Measurements from ENCODE around the gene GNG12. TPM values are rescaled to one million over a fixed set of nuclear protein-coding genes. Genes with fewer than 3 reads are reported as not detected.

Gene GNG12
- total RNA-seq, 1 experiment from 2014 or later, result 66.1 TPM

DNA sequence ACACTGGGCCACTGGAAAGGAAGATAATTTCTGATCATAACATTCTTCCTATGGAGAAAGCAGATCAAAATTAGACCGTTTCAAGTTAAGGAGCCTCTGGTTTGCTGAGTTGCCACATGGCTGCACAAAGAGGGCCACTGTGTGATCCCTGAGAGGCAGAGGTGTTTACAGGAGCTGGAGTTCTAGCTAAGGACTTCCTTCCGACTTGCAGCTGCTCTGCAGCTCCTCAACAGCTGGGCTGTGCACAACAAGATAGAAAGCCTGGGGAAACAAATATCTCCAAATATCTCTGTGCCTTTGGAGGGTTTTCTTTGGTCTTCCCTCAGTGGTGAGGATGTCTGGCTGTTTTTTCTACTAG, 121.4 kb downstream of the GNG12 start:
- no peak overlapping the region for H3K4me3 ChIP-seq (ENCODE audit: low read length)
- no peaks in the 10 kb centered on the region for H3K9me3 ChIP-seq (ENCODE audit: low read length)
- H4K20me1 ChIP-seq (ENCODE audit: low read length), result no peaks in the 10 kb centered on the region
- H3K9me2 ChIP-seq (replicated peaks; ENCODE audit: low read length), result no peaks in the 10 kb centered on the region
- TF ChIP-seq EZH2phosphoT487 (IDR thresholded peaks at IDR 0.05; ENCODE audit: borderline replicate concordance, low read length) (no peak), EZH2 (IDR thresholded peaks at IDR 0.05; ENCODE audit: low read length, unreplicated experiment) (no peak)
- TF ChIP-seq, protein P1, sequence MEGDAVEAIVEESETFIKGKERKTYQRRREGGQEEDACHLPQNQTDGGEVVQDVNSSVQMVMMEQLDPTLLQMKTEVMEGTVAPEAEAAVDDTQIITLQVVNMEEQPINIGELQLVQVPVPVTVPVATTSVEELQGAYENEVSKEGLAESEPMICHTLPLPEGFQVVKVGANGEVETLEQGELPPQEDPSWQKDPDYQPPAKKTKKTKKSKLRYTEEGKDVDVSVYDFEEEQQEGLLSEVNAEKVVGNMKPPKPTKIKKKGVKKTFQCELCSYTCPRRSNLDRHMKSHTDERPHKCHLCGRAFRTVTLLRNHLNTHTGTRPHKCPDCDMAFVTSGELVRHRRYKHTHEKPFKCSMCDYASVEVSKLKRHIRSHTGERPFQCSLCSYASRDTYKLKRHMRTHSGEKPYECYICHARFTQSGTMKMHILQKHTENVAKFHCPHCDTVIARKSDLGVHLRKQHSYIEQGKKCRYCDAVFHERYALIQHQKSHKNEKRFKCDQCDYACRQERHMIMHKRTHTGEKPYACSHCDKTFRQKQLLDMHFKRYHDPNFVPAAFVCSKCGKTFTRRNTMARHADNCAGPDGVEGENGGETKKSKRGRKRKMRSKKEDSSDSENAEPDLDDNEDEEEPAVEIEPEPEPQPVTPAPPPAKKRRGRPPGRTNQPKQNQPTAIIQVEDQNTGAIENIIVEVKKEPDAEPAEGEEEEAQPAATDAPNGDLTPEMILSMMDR (conservative IDR thresholded peaks at IDR 0.05; ENCODE audit: low read depth, low read length), result no peak
- no peak overlapping the region for H3K9ac ChIP-seq (ENCODE audit: low read length)
- H3K27me3 ChIP-seq (ENCODE audit: low read length), result no peaks in the 10 kb centered on the region
- BruUV-seq (replicated peaks), result no TSS peak
- peaks cover 67% of the 10 kb centered on the region for H3K4me1 ChIP-seq (ENCODE audit: insufficient read depth, low read length)
- H2AFZ ChIP-seq (ENCODE audit: low read length), result no peak overlapping the region
- no peaks in the 10 kb centered on the region; the same call in 1 of the 2 replicates for H3K36me3 ChIP-seq (ENCODE audit: low read depth, low read length)
- H3K27ac ChIP-seq (ENCODE audit: low read length), result no peak overlapping the region
- no peaks in the 10 kb centered on the region for H3F3A ChIP-seq (ENCODE audit: low read length, unreplicated experiment)
- no peak for ATAC-seq
- H3K79me2 ChIP-seq (ENCODE audit: low read length), result 0 out of 2 replicates have a peak, but pooled peaks cover 8% of the 10 kb centered on the region
- ChIA-PET POLR2A (ENCODE audit: unreplicated experiment) (no interaction called here), CTCF (no interaction called here)
- intact Hi-C loops (cut with micrococcal nuclease), result no loop called here
- no peak for DNase-seq
- no peak overlapping the region for H3K4me2 ChIP-seq (ENCODE audit: low read length)

DNA sequence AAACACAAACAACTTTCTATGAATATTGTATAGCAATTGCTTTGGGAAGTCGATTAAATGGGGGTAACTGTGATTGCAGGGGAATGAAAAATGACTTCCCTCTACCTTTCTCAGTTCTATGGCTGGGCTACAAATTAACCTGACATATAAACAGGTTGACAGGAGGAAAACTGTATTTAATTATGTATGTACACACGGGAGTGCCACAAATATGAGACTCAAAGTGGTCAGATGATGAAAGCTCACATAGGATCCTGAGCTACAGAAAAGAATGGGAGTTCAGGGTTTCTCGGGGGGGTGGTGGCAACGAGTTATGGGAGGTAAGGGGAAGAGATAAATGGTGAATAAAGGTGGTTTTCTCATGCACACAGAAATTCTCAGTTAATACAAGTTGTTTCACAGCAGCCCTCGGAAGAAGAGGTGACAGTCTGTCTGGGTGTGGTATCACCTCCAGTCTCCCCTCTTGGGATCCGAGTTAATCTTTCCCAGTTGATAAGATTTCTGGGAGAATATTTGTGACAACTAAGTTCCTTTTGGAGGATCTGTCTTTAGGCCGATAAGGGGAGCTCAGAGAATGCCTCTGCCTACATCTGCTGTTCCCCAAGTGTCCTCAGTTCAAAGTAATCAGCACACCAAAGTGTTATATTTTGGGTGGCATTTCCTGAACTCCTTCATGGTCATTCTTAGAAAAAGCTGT, 122.0 kb downstream of the GNG12 start:
- Histone ChIP-seq H3K36me3 (ENCODE audit: low read depth, low read length) (no peaks in the 10 kb centered on the region; the same call in 1 of the 2 replicates), H3K4me2 (ENCODE audit: low read length) (0 out of 2 replicates have a peak overlapping the region, but pooled peaks have one; percentile 4), H3K9ac (ENCODE audit: low read length) (no peak overlapping the region), H3F3A (ENCODE audit: low read length, unreplicated experiment) (no peaks in the 10 kb centered on the region), H3K9me2 (replicated peaks; ENCODE audit: low read length) (no peaks in the 10 kb centered on the region), H3K79me2 (ENCODE audit: low read length) (0 out of 2 replicates have a peak, but pooled peaks cover 8% of the 10 kb centered on the region), H3K9me3 (ENCODE audit: low read length) (no peaks in the 10 kb centered on the region), H4K20me1 (ENCODE audit: low read length) (no peaks in the 10 kb centered on the region), H3K4me3 (ENCODE audit: low read length) (no peak overlapping the region), H3K27ac (ENCODE audit: low read length) (peak overlapping the region; percentile 32), H3K27me3 (ENCODE audit: low read length) (no peaks in the 10 kb centered on the region), H2AFZ (ENCODE audit: low read length) (no peak overlapping the region), H3K4me1 (ENCODE audit: insufficient read depth, low read length) (peaks cover 61% of the 10 kb centered on the region)
- TF ChIP-seq EZH2 (IDR thresholded peaks at IDR 0.05; ENCODE audit: low read length, unreplicated experiment) (no peak), EZH2phosphoT487 (IDR thresholded peaks at IDR 0.05; ENCODE audit: borderline replicate concordance, low read length) (no peak)
- TF ChIP-seq, protein P1 (conservative IDR thresholded peaks at IDR 0.05; ENCODE audit: low read depth, low read length), result no peak
- intact Hi-C loops (cut with micrococcal nuclease), result no loop called here
- ATAC-seq, result no peak
- CTCF ChIA-PET, result no interaction called here
- POLR2A ChIA-PET (ENCODE audit: unreplicated experiment), result interaction anchor here (0.6 to 0.7 kb wide), 2 partner anchors 26 to 312 kb away, joined by 3 to 34 read pairs; partner anchors contain the start of gene GADD45A
- DNase-seq, result no peak
- no TSS peak for BruUV-seq (replicated peaks)

DNA sequence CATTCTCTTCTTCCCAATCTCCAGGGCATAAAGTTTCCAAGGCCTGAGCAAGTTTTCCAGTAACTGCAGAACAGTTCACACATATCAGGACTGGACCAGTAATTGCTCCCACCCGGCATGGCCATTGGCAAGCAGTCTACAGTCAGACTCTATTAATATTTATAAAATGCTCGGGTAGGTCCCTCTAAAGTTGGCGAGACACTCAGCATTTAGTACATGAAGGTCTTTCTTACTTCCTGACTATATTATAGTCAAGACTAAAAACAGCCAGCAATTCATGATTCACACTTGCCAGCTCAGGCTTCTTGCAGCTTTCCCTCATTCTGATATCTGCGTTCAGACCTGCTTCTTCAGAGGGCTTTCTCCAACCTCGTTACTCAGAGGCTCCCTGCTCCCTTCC, 122.8 kb downstream of the GNG12 start:
- H3K4me1 ChIP-seq (ENCODE audit: insufficient read depth, low read length), result peaks cover 54% of the 10 kb centered on the region
- no peak overlapping the region for H3K9ac ChIP-seq (ENCODE audit: low read length)
- peak overlapping the region; percentile 4 for H3K4me2 ChIP-seq (ENCODE audit: low read length)
- H3K27ac ChIP-seq (ENCODE audit: low read length), result peak overlapping the region; percentile 32
- ChIA-PET CTCF (no interaction called here), POLR2A (ENCODE audit: unreplicated experiment) (interaction anchor here (0.6 to 0.7 kb wide), 2 partner anchors 25 to 311 kb away, joined by 3 to 34 read pairs; partner anchors contain the start of gene GADD45A)
- DNase-seq, result peak; percentile 65
- no peaks in the 10 kb centered on the region; the same call in 1 of the 2 replicates for H3K36me3 ChIP-seq (ENCODE audit: low read depth, low read length)
- BruUV-seq (replicated peaks), result no TSS peak
- H2AFZ ChIP-seq (ENCODE audit: low read length), result no peak overlapping the region
- no peaks in the 10 kb centered on the region for H3K9me2 ChIP-seq (replicated peaks; ENCODE audit: low read length)
- no peaks in the 10 kb centered on the region for H3K9me3 ChIP-seq (ENCODE audit: low read length)
- no peaks in the 10 kb centered on the region for H4K20me1 ChIP-seq (ENCODE audit: low read length)
- no peak overlapping the region for H3K4me3 ChIP-seq (ENCODE audit: low read length)
- TF ChIP-seq, protein P1 (conservative IDR thresholded peaks at IDR 0.05; ENCODE audit: low read depth, low read length), result no peak
- TF ChIP-seq EZH2 (IDR thresholded peaks at IDR 0.05; ENCODE audit: low read length, unreplicated experiment) (no peak), EZH2phosphoT487 (IDR thresholded peaks at IDR 0.05; ENCODE audit: borderline replicate concordance, low read length) (no peak)
- peak; percentile 26 for ATAC-seq
- H3K79me2 ChIP-seq (ENCODE audit: low read length), result 0 out of 2 replicates have a peak, but pooled peaks cover 8% of the 10 kb centered on the region
- no peaks in the 10 kb centered on the region for H3K27me3 ChIP-seq (ENCODE audit: low read length)
- no peaks in the 10 kb centered on the region for H3F3A ChIP-seq (ENCODE audit: low read length, unreplicated experiment)
- intact Hi-C loops (cut with micrococcal nuclease), result no loop called here
